Heart left ventricle (tissue), 16 donors: ENCODE results near the gene CNOT6L. TPM values are rescaled to one million over a fixed set of nuclear protein-coding genes. Genes with fewer than 3 reads are reported as not detected.
"Not testable (repeated sequence)": the region's sequence is repeated elsewhere in the genome, so short reads cannot be mapped to it uniquely, and the experiment has no call there.

ENCODE experiments used
- ATAC-seq, 4 donors: fragments of 200-7000 bp; cut with Tn5 transposase; one replicate each; pipeline ENCODE4 v1.9.1; 2020 to 2022; ENCODE audit warnings: moderate library complexity in 4 of 4, mild to moderate bottlenecking in 3 of 4, moderate number of reproducible peaks in 1 of 4
- DNase-seq, 5 donors: peaks; one replicate each; pipeline ENCODE4 v3.0.0-alpha.2; 2020
- H3K27ac ChIP-seq, 12 donors: fragments of 200-600 bp; sonication (generic) in 4 of 12; one replicate each; pipeline versions ENCODE4 v1.5.0 to v1.8.0; 2016 to 2022; ENCODE audit warnings: mild to moderate bottlenecking in 2 of 12
- H3K27me3 ChIP-seq, 9 donors: fragments of 200-600 bp; sonication (generic) in 2 of 9; one replicate each; pipeline versions ENCODE4 v1.5.1 to v1.8.0; 2016 to 2022; ENCODE audit warnings: mild to moderate bottlenecking in 3 of 9
- H3K36me3 ChIP-seq, 9 donors: fragments of 200-600 bp; sonication (generic) in 2 of 9; one replicate each; pipeline versions ENCODE4 v1.5.0 to v1.8.0; 2018 to 2022; ENCODE audit warnings: mild to moderate bottlenecking in 2 of 9
- H3K4me1 ChIP-seq, 12 donors: fragments of 200-600 bp; sonication (generic) in 4 of 12; one replicate each; pipeline versions ENCODE4 v1.5.0 to v1.8.0; 2016 to 2022; ENCODE audit warnings: mild to moderate bottlenecking in 3 of 12
- H3K4me3 ChIP-seq, 12 donors: fragments of 200-600 bp; sonication (generic) in 4 of 12; one replicate each; pipeline versions ENCODE4 v1.5.0 to v1.8.0; 2017 to 2022; ENCODE audit warnings: mild to moderate bottlenecking in 9 of 12, moderate library complexity in 4 of 12
- H3K9me3 ChIP-seq, 12 donors: fragments of 200-600 bp; sonication (generic) in 4 of 12; one replicate each; pipeline versions ENCODE4 v1.5.0 to v1.8.0; 2016 to 2022; ENCODE audit warnings: mild to moderate bottlenecking in 1 of 12
- POLR2A ChIP-seq, 2 donors: fragments of 450-650 bp; IDR thresholded peaks; one replicate each; pipeline ENCODE4 v1.6.1; 2017; ENCODE audit warnings: antibody characterized with exemption in 2 of 2, mild to moderate bottlenecking in 2 of 2, moderate library complexity in 2 of 2
- WGBS, 4 donors: extraction: QIAGEN DNeasy Blood & Tissue Kit in 2 of 4; methylation state at CpG; one replicate each; pipeline versions ENCODE4 v1.1.5 to v1.1.7; 2013 to 2018; 5-methylcytosine and 5-hydroxymethylcytosine counted together
- intact Hi-C, 10 donors: fragments of 100-400 bp; cut with DNase I; formaldehyde crosslinking; loops; one replicate each; pipeline versions ENCODE4 v1.11.1 to v1.14.2; 2022
- polyA plus RNA-seq, 2 donors: library from polyadenylated mRNA; stranded (reverse); fragments of 200-250 nt; gene quantifications; one replicate each; pipeline ENCODE4 v1.2.3, GENCODE V29; 2013
- total RNA-seq, 9 donors: library from RNA; depleted of rRNA in 2 of 9; stranded (reverse); fragments of >200 nt in 2 of 9; fragmentation: NEBNext Ultra II Directional in 3 of 9; extraction: Animal tissue kit (Norgen Biotek cat#: 25700) in 3 of 9; gene quantifications; one replicate each; pipeline versions ENCODE4 v1.1.0 to v1.2.4, GENCODE V29; 2016 to 2023
- TF ChIP-seq, protein P1 (sequence below), 12 donors: fragments of 200-600 bp; sonication (generic) in 4 of 12; IDR thresholded peaks; one replicate each; pipeline versions ENCODE4 v1.5.0 to v1.8.0; 2018 to 2022; ENCODE audit warnings: antibody characterized with exemption in 12 of 12, mild to moderate bottlenecking in 5 of 12
- donor health status: ischemic (EF 13 %, LVEDD 7.1; RV severe dilation, severe dysfunction).
- donor health status: healthy with polysubstance abuse.
- donor health status: DM: no; HTN: yes; CAD: no.
- donor health status: DM: no; HTN: no; CAD: no.
- donor health status: ischemic (EF 25% LVEDD 6.9; RV normal size, moderate dysfunction).
- donor health status: ischemic (EF 25% LVEDD 5.7; RV mildly dilated, moderate dysfunction).
- donor health status: healthy.
- donor health status: DM: yes; HTN: yes; CAD: no.
- donor health status: ischemic (EF 35%, LVEDD 5.7; RV mildly dilated, moderate dysfunction).
- donor health status: nonischemic (EF 11% LVEDD 7.7; RV severe dilation, severe dysfunction).
- donor health status: DM: yes; HTN: yes; CAD: no.
- donor health status: PGD.
- donor health status: ischemic (EF 29% LVEDD 5.4; RV normal size, mild dysfunction).
- donor health status: nonischemic (EF 23%, LVEDD 6.1; RV moderate dilation, normal function).

The CNOT6L gene
- total and polyA plus RNA-seq, 11 donors = 2.2 to 39.2 (median 18.6) TPM

DNA sequence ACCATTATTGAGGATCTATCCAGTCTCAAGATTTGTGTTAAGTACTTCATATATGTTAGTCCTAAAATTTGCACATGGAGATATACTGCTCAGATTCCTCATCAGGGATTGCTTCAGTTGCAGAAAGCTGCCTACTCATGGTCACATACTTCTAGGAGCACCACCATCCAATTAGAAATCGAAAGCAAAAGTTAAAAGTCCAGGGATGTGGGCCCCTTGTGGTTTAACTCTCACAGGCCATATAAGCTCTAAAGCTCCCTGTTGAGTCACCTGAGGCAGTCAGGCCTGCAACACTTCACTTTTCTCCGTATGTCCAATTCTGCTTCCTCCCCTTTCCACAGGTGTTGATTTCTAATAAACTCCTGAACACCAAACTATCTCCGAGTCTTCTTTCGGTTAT, 84.2 kb downstream of the CNOT6L start:
- H3K4me3 ChIP-seq = peak overlapping the region in 1 of 12 donors; percentile 12
- H3K27me3 ChIP-seq = no peaks in the 10 kb centered on the region
- peak overlapping the region in 1 of 12 donors; percentile 25 for H3K27ac ChIP-seq
- no peaks in the 10 kb centered on the region for H3K9me3 ChIP-seq
- WGBS, 4 donors = 77 to 85% (median 81%) methylated on average over 4 of the region's 4 CpGs
- intact Hi-C loops = loop anchor here in 1 of 10 donors (10.0 kb wide), 1 partner anchor 130 kb away; the partner anchor contains the start of gene MRPL1
- peaks cover 0 to 41% (median 33%) of the 10 kb centered on the region in 9 donors for H3K36me3 ChIP-seq
- ATAC-seq (peak in 1 of 4 donors; percentile 72), DNase-seq (no peak)
- TF ChIP-seq POLR2A (IDR thresholded peaks at IDR 0.05) = no peak
- TF ChIP-seq, protein P1, sequence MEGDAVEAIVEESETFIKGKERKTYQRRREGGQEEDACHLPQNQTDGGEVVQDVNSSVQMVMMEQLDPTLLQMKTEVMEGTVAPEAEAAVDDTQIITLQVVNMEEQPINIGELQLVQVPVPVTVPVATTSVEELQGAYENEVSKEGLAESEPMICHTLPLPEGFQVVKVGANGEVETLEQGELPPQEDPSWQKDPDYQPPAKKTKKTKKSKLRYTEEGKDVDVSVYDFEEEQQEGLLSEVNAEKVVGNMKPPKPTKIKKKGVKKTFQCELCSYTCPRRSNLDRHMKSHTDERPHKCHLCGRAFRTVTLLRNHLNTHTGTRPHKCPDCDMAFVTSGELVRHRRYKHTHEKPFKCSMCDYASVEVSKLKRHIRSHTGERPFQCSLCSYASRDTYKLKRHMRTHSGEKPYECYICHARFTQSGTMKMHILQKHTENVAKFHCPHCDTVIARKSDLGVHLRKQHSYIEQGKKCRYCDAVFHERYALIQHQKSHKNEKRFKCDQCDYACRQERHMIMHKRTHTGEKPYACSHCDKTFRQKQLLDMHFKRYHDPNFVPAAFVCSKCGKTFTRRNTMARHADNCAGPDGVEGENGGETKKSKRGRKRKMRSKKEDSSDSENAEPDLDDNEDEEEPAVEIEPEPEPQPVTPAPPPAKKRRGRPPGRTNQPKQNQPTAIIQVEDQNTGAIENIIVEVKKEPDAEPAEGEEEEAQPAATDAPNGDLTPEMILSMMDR (IDR thresholded peaks at IDR 0.05) = no peak
- H3K4me1 ChIP-seq = peaks cover 0 to 51% (median 9%) of the 10 kb centered on the region in 12 donors

DNA sequence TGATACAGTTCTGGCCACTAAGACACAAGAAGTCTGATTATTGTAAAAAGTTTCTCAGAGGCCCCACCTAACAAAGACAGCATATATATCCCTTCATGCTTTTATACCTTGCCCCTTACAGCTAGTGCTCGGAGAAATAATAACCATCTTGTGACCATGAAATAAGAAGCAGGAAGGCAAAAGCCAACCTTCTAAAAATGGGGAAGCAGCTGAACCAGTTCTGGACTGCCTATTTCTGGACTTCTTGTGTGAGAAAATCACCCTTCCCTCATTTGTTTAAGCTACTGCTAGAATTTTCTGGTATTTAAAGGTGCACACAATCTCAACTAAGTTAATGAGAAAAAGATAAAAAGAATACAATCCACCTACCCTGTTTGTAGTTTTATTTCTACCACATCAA, 87.5 kb downstream of the CNOT6L start:
- DNase-seq (no peak), ATAC-seq (no peak)
- Histone ChIP-seq H3K27me3 (no peaks in the 10 kb centered on the region), H3K36me3 (peaks cover 0 to 53% (median 37%) of the 10 kb centered on the region in 9 donors), H3K27ac (peak overlapping the region in 1 of 12 donors; percentile 39), H3K4me3 (no peak overlapping the region), H3K9me3 (no peaks in the 10 kb centered on the region), H3K4me1 (peaks cover 0 to 44% (median 9%) of the 10 kb centered on the region in 12 donors)
- TF ChIP-seq, protein P1 (IDR thresholded peaks at IDR 0.05) = no peak
- no peak for TF ChIP-seq POLR2A (IDR thresholded peaks at IDR 0.05)
- intact Hi-C loops = loop anchor here in 1 of 10 donors (10.0 kb wide), 1 partner anchor 133 kb away; the partner anchor contains the start of gene MRPL1
- WGBS, 4 donors = 71 to 77% (median 73%) methylated on average over 1 of the region's 1 CpG

DNA sequence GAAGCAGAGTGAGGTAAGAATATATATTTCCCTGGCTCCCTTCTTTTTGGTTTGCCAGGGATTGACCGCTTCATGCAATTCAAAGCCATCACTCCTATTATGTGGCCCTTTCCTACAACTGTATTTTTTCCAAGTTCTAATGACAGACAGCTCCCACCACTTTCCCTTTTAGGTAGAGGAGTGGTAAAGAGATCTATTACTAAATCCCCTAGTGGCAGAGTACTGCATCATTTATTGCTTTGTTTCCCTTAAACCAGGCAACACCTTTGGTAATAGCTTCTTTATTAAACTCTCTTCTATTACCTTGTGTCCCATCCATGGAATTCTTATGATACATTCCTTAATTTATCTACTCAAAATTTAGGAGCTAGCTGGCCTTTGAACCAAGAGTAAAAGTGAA, 90.7 kb downstream of the CNOT6L start:
- 85 to 100% (median 99%) methylated on average over 1 of the region's 1 CpG for WGBS, 4 donors
- Histone ChIP-seq H3K4me3 (no peak overlapping the region), H3K27me3 (no peaks in the 10 kb centered on the region), H3K27ac (no peak overlapping the region), H3K4me1 (peaks cover 0 to 25% (median 9%) of the 10 kb centered on the region in 12 donors), H3K36me3 (peaks cover 0 to 85% (median 60%) of the 10 kb centered on the region in 9 donors), H3K9me3 (no peaks in the 10 kb centered on the region)
- intact Hi-C loops = no loop called here
- TF ChIP-seq, protein P1 (IDR thresholded peaks at IDR 0.05) = peak in 2 of 12 donors; percentile 14 to 20
- no peak for TF ChIP-seq POLR2A (IDR thresholded peaks at IDR 0.05)
- ATAC-seq = no peak
- no peak for DNase-seq

DNA sequence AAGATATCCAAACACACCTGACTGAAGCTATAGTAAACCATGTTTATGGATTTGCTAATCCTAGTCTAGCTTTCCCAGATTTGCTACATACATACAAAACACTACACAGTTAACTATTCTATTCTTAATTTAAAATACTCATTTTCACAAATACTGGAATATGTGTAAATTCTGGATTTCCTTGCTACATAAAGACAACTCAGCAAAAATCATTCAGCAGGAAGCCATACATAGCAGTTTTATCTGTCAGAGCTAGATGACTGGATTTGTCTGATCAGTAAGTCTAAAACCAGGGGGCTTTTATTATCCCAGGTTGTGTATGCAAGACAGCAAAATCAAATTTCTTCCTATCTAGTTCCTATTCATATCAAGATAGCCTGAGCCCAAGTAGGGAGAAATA, 98.1 kb downstream of the CNOT6L start:
- Histone ChIP-seq H3K27ac (no peak overlapping the region), H3K4me3 (no peak overlapping the region), H3K4me1 (no peaks in the 10 kb centered on the region), H3K27me3 (no peaks in the 10 kb centered on the region), H3K9me3 (no peaks in the 10 kb centered on the region), H3K36me3 (peaks cover 0 to 92% (median 71%) of the 10 kb centered on the region in 9 donors)
- intact Hi-C loops = no loop called here
- DNase-seq (no peak), ATAC-seq (no peak)
- TF ChIP-seq, protein P1 (IDR thresholded peaks at IDR 0.05) = no peak
- no peak for TF ChIP-seq POLR2A (IDR thresholded peaks at IDR 0.05)

DNA sequence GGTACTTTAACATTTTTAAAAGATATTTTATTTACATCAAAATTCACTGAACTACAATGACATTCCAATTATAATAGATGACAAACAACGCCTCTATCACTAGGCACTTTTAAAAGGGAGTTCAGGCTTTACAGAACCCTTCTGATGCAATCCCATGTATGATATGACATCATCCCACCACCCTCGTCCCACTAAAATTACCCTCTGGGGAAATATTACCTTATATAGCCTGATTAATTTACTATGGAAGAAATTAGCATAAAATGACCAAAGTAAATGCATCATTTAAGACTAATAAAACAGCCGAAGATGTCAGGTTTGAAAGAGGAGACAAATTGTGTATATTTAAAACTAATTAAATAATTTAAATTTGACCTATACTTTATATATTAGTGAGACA, 100.7 kb downstream of the CNOT6L start:
- DNase-seq, H3K9me3 ChIP-seq, ATAC-seq, H3K4me3 ChIP-seq, H3K27me3 ChIP-seq, H3K27ac ChIP-seq, intact Hi-C loops, H3K4me1 ChIP-seq: not testable (repeated sequence)
- WGBS, 4 donors = 73 to 85% (median 77%) methylated on average over 2 to 3 of the region's 3 CpGs
- peaks cover 0 to 71% (median 48%) of the 10 kb centered on the region in 9 donors for H3K36me3 ChIP-seq
